ENCODE measurements around the gene DHCR7.
A peak's percentile ranks its signal among the peaks of the same experiment; 100 is the strongest.

The DHCR7 gene

GRCh38 chr11:71410363-71410966 lies 37.7 kb downstream of the DHCR7 start:
- no peak for DNase-seq (ENCODE audit: low spot score)

DNA sequence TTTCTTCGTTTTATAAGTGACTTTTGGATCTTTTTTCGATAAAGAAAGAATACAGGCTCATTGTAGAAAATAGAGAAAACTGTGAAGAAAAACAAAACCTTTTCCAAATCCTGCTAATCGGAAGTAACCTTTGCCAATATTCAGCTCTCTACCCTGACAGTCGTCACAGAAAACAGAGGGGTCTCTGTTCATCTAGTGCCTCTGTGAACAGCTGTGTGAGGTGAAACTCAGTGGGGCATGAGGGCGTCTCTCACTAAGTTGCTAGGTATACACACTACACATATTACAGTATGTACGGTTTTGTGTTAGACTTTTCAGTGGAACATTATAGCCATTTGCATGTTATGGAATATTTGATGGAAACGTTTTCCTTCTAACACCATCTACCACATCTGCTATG lies 39.4 kb downstream of the DHCR7 start:
- DNase-seq (ENCODE audit: low spot score), result no peak

DNA sequence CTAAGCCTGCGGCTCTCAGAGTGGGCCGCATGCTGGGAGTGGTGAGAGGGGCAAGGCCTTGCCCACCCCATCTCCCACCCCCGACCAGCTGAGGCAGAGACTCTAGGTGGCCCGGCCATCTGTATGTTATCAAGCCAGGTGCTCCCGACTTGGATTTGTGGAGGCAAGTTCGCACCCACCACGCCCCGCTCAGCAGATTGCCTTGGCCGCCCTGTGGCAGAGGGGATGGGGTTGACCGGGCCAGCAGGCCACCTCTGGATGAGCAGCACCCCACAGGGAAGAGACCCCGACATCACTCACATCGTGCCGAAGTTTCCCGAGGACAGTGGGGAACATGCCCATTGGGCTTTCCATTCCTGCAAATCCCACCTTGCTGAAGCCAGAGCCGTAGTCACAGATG lies 40.8 kb downstream of the DHCR7 start:
- no peak for DNase-seq (ENCODE audit: low spot score)

DNA sequence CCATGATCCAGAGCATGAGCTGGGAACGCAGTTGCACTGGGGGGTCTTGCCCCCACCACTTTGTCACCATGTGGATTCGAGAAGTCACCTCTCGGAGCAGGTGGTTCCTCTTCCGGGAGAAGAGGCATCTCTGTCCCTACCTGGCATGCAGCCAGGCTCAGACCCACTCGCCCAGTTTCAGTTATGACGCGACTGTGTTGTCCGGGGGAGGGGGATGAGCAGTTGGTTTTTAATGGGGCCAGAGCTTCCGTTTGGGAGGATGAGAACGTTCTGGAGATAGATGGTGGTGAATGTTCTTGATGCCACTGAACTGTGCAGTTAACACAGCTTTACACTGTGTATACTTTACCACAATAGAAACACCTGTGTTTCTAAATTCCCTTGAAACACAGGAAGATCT lies 41.5 kb downstream of the DHCR7 start:
- DNase-seq (ENCODE audit: low spot score), result no peak

DNA sequence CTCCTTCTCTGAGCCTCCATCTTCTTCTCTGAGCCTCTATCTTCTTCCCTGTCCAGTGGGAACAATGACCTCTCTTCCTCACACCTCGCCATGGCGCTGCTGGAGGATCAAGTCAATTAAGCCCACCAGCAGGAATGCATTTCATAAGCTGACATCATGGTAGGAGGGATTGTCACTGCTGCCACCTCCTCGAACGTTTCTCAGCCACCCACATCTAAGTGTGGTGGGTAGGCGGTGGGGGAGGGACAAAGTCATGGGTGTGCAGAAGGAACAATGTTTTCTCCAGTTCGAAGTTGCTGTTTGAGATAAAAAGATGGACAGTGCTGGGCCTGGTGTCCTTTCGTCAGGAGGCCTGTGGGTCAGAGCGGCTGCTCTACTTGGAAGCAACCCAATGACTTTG lies 44.0 kb downstream of the DHCR7 start:
- DNase-seq (ENCODE audit: low spot score), result no peak

GRCh38 chr11:71402878-71403277 lies 45.3 kb downstream of the DHCR7 start:
- DNase-seq (ENCODE audit: low spot score), result no peak

DNA sequence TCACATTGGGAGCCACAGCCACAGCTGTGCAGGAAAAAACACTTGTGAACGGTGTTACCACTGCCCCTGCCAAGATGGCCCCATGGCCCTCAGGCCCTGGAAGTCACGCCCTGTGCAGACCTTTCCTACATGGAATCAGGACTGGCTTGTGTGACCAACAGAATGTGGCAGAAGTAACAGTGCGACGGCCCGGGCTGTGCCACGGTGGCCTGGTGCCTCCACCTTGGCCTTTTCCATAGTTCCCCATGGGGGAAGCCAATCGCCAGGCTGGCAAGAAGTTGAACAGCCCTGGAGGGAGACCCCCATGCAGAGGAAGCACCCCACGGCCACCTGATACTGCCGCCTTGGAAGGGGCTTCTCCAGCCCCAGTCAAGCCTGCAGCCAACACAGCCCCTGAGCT lies 48.0 kb downstream of the DHCR7 start:
- DNase-seq (ENCODE audit: low spot score), result no peak

- no peak for DNase-seq (ENCODE audit: low spot score)
Measured at GRCh38 chr11:71399341-71399740, 48.9 kb downstream of the DHCR7 start.

GRCh38 chr11:71397961-71398360 lies 50.2 kb downstream of the DHCR7 start:
- DNase-seq (ENCODE audit: low spot score), result no peak

GRCh38 chr11:71397331-71397860 lies 50.8 kb downstream of the DHCR7 start:
- DNase-seq (ENCODE audit: low spot score), result no peak

- DNase-seq (ENCODE audit: low spot score), result no peak
Measured at GRCh38 chr11:71396548-71397123, 51.6 kb downstream of the DHCR7 start.

GRCh38 chr11:71395774-71396173 lies 52.4 kb downstream of the DHCR7 start:
- no peak for DNase-seq (ENCODE audit: low spot score)

DNA sequence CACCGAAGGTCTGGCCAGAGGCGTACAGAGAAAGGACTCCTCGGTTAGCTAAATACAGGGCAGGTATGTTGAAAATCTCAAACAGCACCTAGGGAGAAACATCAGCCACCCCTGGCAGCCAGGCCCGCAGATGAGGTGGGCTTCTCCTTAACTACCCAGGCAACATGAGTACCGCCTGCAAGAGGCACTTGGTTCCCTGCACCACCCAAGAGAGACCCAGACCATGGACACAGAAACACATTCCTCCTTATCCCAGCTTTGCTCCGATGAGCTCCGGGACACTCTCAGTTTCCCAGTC lies 53.0 kb downstream of the DHCR7 start:
- DNase-seq (ENCODE audit: low spot score), result no peak

DNA sequence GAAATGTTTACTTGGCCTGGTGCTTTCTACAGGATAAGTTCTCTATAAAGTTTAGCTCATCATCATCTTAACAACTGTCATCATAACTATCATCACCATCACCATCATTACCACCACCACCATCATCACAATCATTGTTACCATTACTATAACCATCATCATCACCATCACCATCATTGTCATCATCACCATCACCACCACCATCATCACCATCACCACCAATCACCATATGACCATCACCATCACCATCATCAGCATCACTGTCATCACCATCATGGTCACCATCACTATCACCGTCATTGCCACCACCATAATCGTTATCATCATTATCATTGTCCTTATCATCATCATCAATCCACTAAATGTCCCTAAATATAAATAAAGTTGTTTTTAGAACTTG lies 54.9 kb downstream of the DHCR7 start:
- DNase-seq (ENCODE audit: low spot score), result no peak

- DNase-seq (ENCODE audit: low spot score), result no peak
Measured at GRCh38 chr11:71391796-71392195, 56.4 kb downstream of the DHCR7 start.

GRCh38 chr11:71391352-71391751 lies 56.8 kb downstream of the DHCR7 start:
- no peak for DNase-seq (ENCODE audit: low spot score)

DNA sequence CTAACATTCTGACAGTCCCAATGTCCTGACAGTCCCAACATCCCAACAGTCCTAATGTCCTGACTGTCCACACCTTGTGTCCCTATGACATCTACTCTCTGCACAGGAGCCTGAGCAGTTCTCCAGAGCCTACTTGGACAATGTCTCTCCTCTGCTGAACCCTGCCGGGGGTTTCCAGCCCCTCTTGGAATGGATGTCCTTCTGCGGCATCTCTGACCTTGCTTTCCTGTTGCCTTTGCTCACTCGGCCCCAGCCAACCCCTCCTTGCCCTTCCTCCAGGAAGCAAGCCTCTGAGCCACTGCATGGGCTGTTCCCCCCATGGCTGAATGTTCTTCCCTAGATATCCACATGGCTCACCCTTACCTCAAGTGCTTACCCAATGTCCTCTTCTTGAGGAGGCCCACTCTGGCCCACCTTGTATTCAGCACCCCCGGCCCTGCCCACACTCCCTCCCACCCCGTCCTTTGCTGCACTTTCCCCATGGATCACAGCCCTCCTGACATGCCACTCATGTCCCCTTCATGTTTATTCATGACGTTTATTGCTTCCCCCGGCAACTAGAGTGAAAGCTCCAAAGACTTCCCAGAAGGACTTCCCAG lies 59.5 kb downstream of the DHCR7 start:
- no peak for DNase-seq (ENCODE audit: low spot score)

GRCh38 chr11:71387784-71388636 lies 60.2 kb downstream of the DHCR7 start:
- DNase-seq (ENCODE audit: low spot score), result no peak

GRCh38 chr11:71387200-71387599 lies 61.0 kb downstream of the DHCR7 start:
- DNase-seq (ENCODE audit: low spot score), result no peak

GRCh38 chr11:71386202-71386601 lies 62.0 kb downstream of the DHCR7 start:
- no peak for DNase-seq (ENCODE audit: low spot score)

DNA sequence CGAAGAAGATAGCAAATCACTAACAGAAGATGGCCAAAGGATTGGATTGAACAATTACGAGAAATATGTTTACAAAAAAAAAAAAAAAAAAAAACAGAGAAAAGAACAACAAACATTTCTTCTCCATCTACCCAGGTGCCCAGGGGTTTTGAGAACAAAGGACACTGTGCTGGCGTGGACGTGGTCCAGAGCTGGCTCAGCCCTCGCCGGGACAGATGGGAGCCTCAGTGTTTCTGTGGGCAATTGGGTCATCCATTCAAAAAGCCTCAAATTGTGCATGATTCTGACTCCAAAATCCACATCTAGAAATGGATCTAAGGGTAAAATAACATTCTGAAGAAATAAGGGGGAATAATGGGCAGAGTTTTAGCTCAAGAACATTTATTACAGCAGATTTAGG lies 63.1 kb downstream of the DHCR7 start:
- peak; percentile 77 for DNase-seq (ENCODE audit: low spot score)

- DNase-seq (ENCODE audit: low spot score), result no peak
Measured at GRCh38 chr11:71384561-71384960, 63.6 kb downstream of the DHCR7 start.

Data from cerebellar cortex (tissue), 1 donor.